Kidney (tissue), 14 donors: Measurements from ENCODE around the gene SLC46A1. TPM values are rescaled to one million over a fixed set of nuclear protein-coding genes. Genes with fewer than 3 reads are reported as not detected.

Experiments used
- DNase-seq, 5 donors: peaks; one replicate each; pipeline ENCODE4 v3.0.0-alpha.2; 2013 to 2020
- FAIRE-seq: peaks from 2 replicates; lab custom pipeline; 2012; peaks lifted over from hg19 to GRCh38; lab: Jason Lieb, UNC
- H3K27ac ChIP-seq, 2 donors: one replicate each; pipeline ENCODE4 v1.7.0; 2013; ENCODE audit warnings: low read depth in 2 of 2, low read length in 2 of 2, inconsistent platforms in 1 of 2
- H3K27me3 ChIP-seq: one replicate; pipeline ENCODE4 v1.7.1; 2013; ENCODE audit warnings: low read length, inconsistent platforms; ENCODE audit not compliant: control insufficient read depth, insufficient read depth
- H3K36me3 ChIP-seq, 3 donors: one replicate each; pipeline versions ENCODE4 v1.7.0 to v1.7.1; 2013; ENCODE audit warnings: low read length in 3 of 3, control low read depth in 1 of 3, inconsistent platforms in 1 of 3; ENCODE audit not compliant: insufficient read depth in 3 of 3, control insufficient read depth in 2 of 3
- H3K4me1 ChIP-seq, 3 donors: one replicate each; pipeline versions ENCODE4 v1.7.0 to v1.7.1; 2013; ENCODE audit warnings: low read length in 3 of 3, inconsistent platforms in 1 of 3, low read depth in 1 of 3; ENCODE audit not compliant: control insufficient read depth in 2 of 3, insufficient read depth in 2 of 3
- H3K4me3 ChIP-seq, 3 donors: one replicate each; pipeline versions ENCODE4 v1.7.0 to v1.8.1; 2013; ENCODE audit warnings: low read length in 3 of 3, control low read depth in 1 of 3, inconsistent platforms in 1 of 3
- H3K9ac ChIP-seq, 3 donors: one replicate each; pipeline versions ENCODE4 v1.7.0 to v1.7.1; 2013; ENCODE audit warnings: low read length in 3 of 3, control low read depth in 1 of 3, inconsistent platforms in 1 of 3
- H3K9me3 ChIP-seq, 3 donors: one replicate each; pipeline versions ENCODE4 v1.7.0 to v1.7.1; 2013; ENCODE audit warnings: low read length in 3 of 3, control low read depth in 1 of 3, inconsistent platforms in 1 of 3; ENCODE audit not compliant: control insufficient read depth in 2 of 3, insufficient read depth in 1 of 3
- CTCF ChIP-seq: IDR thresholded peaks from 3 replicates; pipeline ENCODE4 v1.5.1; 2012; ENCODE audit warnings: mild to moderate bottlenecking, moderate library complexity, borderline replicate concordance; ENCODE audit not compliant: insufficient read depth; ENCODE audit errors: extremely low read depth
- intact Hi-C: fragments of 100-400 bp; cut with DNase I; formaldehyde crosslinking; loops from one replicate; pipeline ENCODE4 v1.11.1; 2022
- microRNA-seq: library from miRNA; unstranded; fragments of <30 nt; microRNA quantifications from one replicate; pipeline ENCODE4 v1.2.0, GENCODE V29; 2020
- polyA plus RNA-seq: library from polyadenylated mRNA; stranded (reverse); fragments of 350-450 nt; fragmentation: Illumina TruSeq; extraction: RNeasy Lipid Tissue Mini Kit (QIAGEN cat#74804); gene quantifications from one replicate; pipeline ENCODE4 v1.2.3, GENCODE V29; 2014; ENCODE audit warnings: low read depth, low replicate concordance; ENCODE audit not compliant: insufficient read depth
- total RNA-seq: library from RNA; stranded (reverse); fragmentation: NEBNext Ultra II Directional; extraction: Animal tissue kit (Norgen Biotek cat#: 25700); gene quantifications from one replicate; pipeline ENCODE4 v1.2.1, GENCODE V29; 2021
- donor health status: control.
- donor health status: control.
- donor health status: control.
- donor health status: control.
- donor health status: control.
- donor health status: DM: yes; HTN: yes; CAD: no.
- donor health status: Normal renal cell carcinoma (clear cell type).

SLC46A1 gene
- total and polyA plus RNA-seq, 2 donors from 2014 or later, result 9.7 to 14.7 TPM

- DNase-seq (no peak), FAIRE-seq (no peak)
- Histone ChIP-seq H3K9me3 (no peaks in the 10 kb centered on the region), H3K36me3 (peaks cover 3 to 88% (median 53%) of the 10 kb centered on the region in 3 donors), H3K4me1 (peaks cover 0 to 40% (median 27%) of the 10 kb centered on the region in 3 donors), H3K9ac (peak overlapping the region in 1 of 3 donors; percentile 48), H3K27me3 (no peaks in the 10 kb centered on the region), H3K4me3 (no peak overlapping the region), H3K27ac (peak overlapping the region; percentile 77 to 88)
- no peak for TF ChIP-seq CTCF
- intact Hi-C loops, result no loop called here
These were observed 59.8 kb downstream of the SLC46A1 start for GRCh38 chr17:28346199-28346580.

GRCh38 chr17:28345419-28346198 lies 60.4 kb downstream of the SLC46A1 start:
- TF ChIP-seq CTCF, result no peak
- Histone ChIP-seq H3K9me3 (no peaks in the 10 kb centered on the region), H3K36me3 (peaks cover 3 to 86% (median 51%) of the 10 kb centered on the region in 3 donors), H3K27me3 (no peaks in the 10 kb centered on the region), H3K4me1 (peaks cover 0 to 40% (median 27%) of the 10 kb centered on the region in 3 donors), H3K9ac (peak overlapping the region in 1 of 3 donors; percentile 48), H3K4me3 (no peak overlapping the region), H3K27ac (peak overlapping the region; percentile 77 to 88)
- intact Hi-C loops, result no loop called here
- DNase-seq, result no peak
- no peak for FAIRE-seq

Small RNAs within 50 kb of the gene (microRNA-seq; reads per million reads assigned to microRNA genes)
- gene MIR4723, result not detected

Other genes with a start within 250 kb of the SLC46A1 start
- 11.6 TPM for gene TMEM97, start 87.0 kb downstream of the SLC46A1 start, total RNA-seq
- gene TMEM97, start 87.0 kb downstream of the SLC46A1 start, polyA plus RNA-seq, result 10.2 TPM
- gene IFT20, start 70.7 kb downstream of the SLC46A1 start, total RNA-seq, result 37.5 TPM
- gene IFT20, start 70.7 kb downstream of the SLC46A1 start, polyA plus RNA-seq, result 52.6 TPM
- 83.9 TPM for gene TNFAIP1, start 70.5 kb downstream of the SLC46A1 start, total RNA-seq
- gene TNFAIP1, start 70.5 kb downstream of the SLC46A1 start, polyA plus RNA-seq, result 28.9 TPM
- 84.9 TPM for gene POLDIP2, start 48.7 kb downstream of the SLC46A1 start, total RNA-seq
- 174 TPM for gene POLDIP2, start 48.7 kb downstream of the SLC46A1 start, polyA plus RNA-seq
- not detected for gene SEBOX, start 41.0 kb downstream of the SLC46A1 start, total RNA-seq
- not detected for gene SEBOX, start 41.0 kb downstream of the SLC46A1 start, polyA plus RNA-seq
- gene VTN, start 35.9 kb downstream of the SLC46A1 start, total RNA-seq, result 0.98 TPM
- gene VTN, start 35.9 kb downstream of the SLC46A1 start, polyA plus RNA-seq, result 3.5 TPM
- 23.8 TPM for gene SARM1, start 34.5 kb downstream of the SLC46A1 start, total RNA-seq
- gene SARM1, start 34.5 kb downstream of the SLC46A1 start, polyA plus RNA-seq, result 10.4 TPM
- 1.1 TPM for gene SLC13A2, start 67.4 kb upstream of the SLC46A1 start, total RNA-seq
- 69.0 TPM for gene SLC13A2, start 67.4 kb upstream of the SLC46A1 start, polyA plus RNA-seq
- not detected for gene FOXN1, start 100.1 kb upstream of the SLC46A1 start, total RNA-seq
- gene FOXN1, start 100.1 kb upstream of the SLC46A1 start, polyA plus RNA-seq, result not detected
- 19.0 TPM for gene UNC119, start 146.4 kb upstream of the SLC46A1 start, total RNA-seq
- gene UNC119, start 146.4 kb upstream of the SLC46A1 start, polyA plus RNA-seq, result 60.7 TPM
- gene PIGS, start 165.3 kb upstream of the SLC46A1 start, total RNA-seq, result 75.0 TPM
- gene PIGS, start 165.3 kb upstream of the SLC46A1 start, polyA plus RNA-seq, result 60.6 TPM
- 7.1 TPM for gene ALDOC, start 170.7 kb upstream of the SLC46A1 start, total RNA-seq
- gene ALDOC, start 170.7 kb upstream of the SLC46A1 start, polyA plus RNA-seq, result 21.9 TPM
- 7.4 TPM for gene SPAG5, start 192.8 kb upstream of the SLC46A1 start, total RNA-seq
- gene SPAG5, start 192.8 kb upstream of the SLC46A1 start, polyA plus RNA-seq, result 123 TPM
- 10.2 TPM for gene RSKR, start 208.0 kb upstream of the SLC46A1 start, total RNA-seq
- gene RSKR, start 208.0 kb upstream of the SLC46A1 start, polyA plus RNA-seq, result 4.1 TPM
- 140 TPM for gene BLTP2, start 238.9 kb upstream of the SLC46A1 start, total RNA-seq
- 35.1 TPM for gene BLTP2, start 238.9 kb upstream of the SLC46A1 start, polyA plus RNA-seq